ENCODE measurements around the gene DRG1.
"Not testable (repeated sequence)": the region's sequence is repeated elsewhere in the genome, so short reads cannot be mapped to it uniquely, and the experiment has no call there.

Gene DRG1

GRCh38 chr22:31443516-31443915 lies 44.1 kb downstream of the DRG1 start:
- no peak for DNase-seq

GRCh38 chr22:31445642-31446041 lies 46.2 kb downstream of the DRG1 start:
- DNase-seq: no peak

- DNase-seq: no peak
Measured at GRCh38 chr22:31446208-31446607, 46.8 kb downstream of the DRG1 start.

GRCh38 chr22:31446767-31447166 lies 47.4 kb downstream of the DRG1 start:
- DNase-seq: no peak

- DNase-seq: no peak
Measured at GRCh38 chr22:31447337-31447736, 47.9 kb downstream of the DRG1 start.

- no peak for DNase-seq
Measured at GRCh38 chr22:31448382-31448781, 49.0 kb downstream of the DRG1 start.

GRCh38 chr22:31449506-31449905 lies 50.1 kb downstream of the DRG1 start:
- no peak for DNase-seq

- DNase-seq: no peak
Measured at GRCh38 chr22:31451709-31452571, 52.5 kb downstream of the DRG1 start.

- DNase-seq: no peak
Measured at GRCh38 chr22:31461699-31462098, 62.3 kb downstream of the DRG1 start.

- DNase-seq: no peak
Measured at GRCh38 chr22:31465307-31465706, 65.9 kb downstream of the DRG1 start.

- DNase-seq: no peak
Measured at GRCh38 chr22:31474743-31475142, 75.3 kb downstream of the DRG1 start.

- no peak for DNase-seq
Measured at GRCh38 chr22:31475800-31476199, 76.4 kb downstream of the DRG1 start.

GRCh38 chr22:31477329-31477728 lies 77.9 kb downstream of the DRG1 start:
- DNase-seq: no peak

GRCh38 chr22:31481129-31481528 lies 81.7 kb downstream of the DRG1 start:
- DNase-seq: no peak

- DNase-seq: not testable (repeated sequence)
Measured at GRCh38 chr22:31482470-31482869, 83.1 kb downstream of the DRG1 start.

All from NCI-H1105 (cell line).